ENCODE data around the gene SCFD1.

The SCFD1 gene

DNA sequence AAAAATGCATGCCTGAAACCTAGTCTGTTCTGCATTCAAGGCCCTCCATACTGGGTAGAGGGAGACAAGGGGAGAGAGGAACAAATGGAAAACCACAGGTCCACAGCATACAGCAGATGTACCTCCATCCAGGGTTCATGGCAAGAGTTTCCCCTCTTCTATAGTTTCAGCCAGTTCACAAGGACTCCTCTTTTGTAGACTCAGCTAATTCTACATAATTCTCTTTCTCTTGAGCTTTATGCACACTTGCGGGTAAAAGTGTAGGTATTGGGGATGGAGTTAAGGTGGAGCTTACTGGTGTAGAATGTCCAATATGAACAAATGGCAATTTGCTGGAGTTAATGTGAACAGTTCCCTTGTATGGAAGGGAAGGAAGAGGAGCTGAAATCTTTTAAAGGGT lies 39.7 kb upstream of the SCFD1 start:
- H2AK5ac ChIP-seq (ENCODE audit: low read length, severe bottlenecking): no peak overlapping the region
- no peak overlapping the region for H2AFZ ChIP-seq (ENCODE audit: low read depth, low read length)
- H3K79me1 ChIP-seq (replicated peaks; ENCODE audit: low read length, poor library complexity, severe bottlenecking): peaks cover 8% of the 10 kb centered on the region
- H3K9me3 ChIP-seq (ENCODE audit: control insufficient read depth, low read length): peaks cover 5% of the 10 kb centered on the region
- no peak overlapping the region for H3K18ac ChIP-seq (ENCODE audit: low read depth in 1 of 2, low read length in 2 of 2)
- H3K23ac ChIP-seq (ENCODE audit: low read length in 2 of 2): no peak overlapping the region
- H3K4ac ChIP-seq (ENCODE audit: low read depth in 1 of 2, low read length in 2 of 2): no peak overlapping the region
- no peak overlapping the region for H4K8ac ChIP-seq (ENCODE audit: low read length)
- H2BK12ac ChIP-seq (ENCODE audit: low read length in 2 of 2): no peak overlapping the region
- H3K27ac ChIP-seq (ENCODE audit: low read length, poor library complexity, severe bottlenecking): no peak overlapping the region
- H2BK5ac ChIP-seq (ENCODE audit: low read depth, low read length, poor library complexity, severe bottlenecking): no peak overlapping the region
- no peak for DNase-seq
- peaks cover 3 to 22% of the 10 kb centered on the region in 2 experiments for H3K36me3 ChIP-seq (ENCODE audit: control insufficient read depth in 1 of 2, insufficient read depth in 2 of 2, low read depth in 1 of 2, low read length in 2 of 2)
- no peaks in the 10 kb centered on the region for H3K4me1 ChIP-seq (ENCODE audit: control insufficient read depth, insufficient read depth, low read depth, low read length)
- H2BK120ac ChIP-seq (ENCODE audit: low read depth, low read length): no peak overlapping the region
- H3K4me2 ChIP-seq (ENCODE audit: low read length, poor library complexity, severe bottlenecking): no peak overlapping the region
- no peak overlapping the region for H3K14ac ChIP-seq (ENCODE audit: low read length in 2 of 2)
- H4K91ac ChIP-seq (ENCODE audit: low read length): no peak overlapping the region
- no peaks in the 10 kb centered on the region for H3K27me3 ChIP-seq (ENCODE audit: control insufficient read depth in 1 of 2, insufficient read depth in 1 of 2, low read length in 2 of 2)
- H3K9ac ChIP-seq (ENCODE audit: low read length): no peak overlapping the region
- no peak overlapping the region for H3K4me3 ChIP-seq (ENCODE audit: insufficient read depth in 1 of 2, low read depth in 1 of 2, low read length in 2 of 2)
- WGBS: 100% methylated on average over 1 of the region's 1 CpG
- no peak overlapping the region for H2BK15ac ChIP-seq (ENCODE audit: low read depth, poor library complexity, severe bottlenecking)

DNA sequence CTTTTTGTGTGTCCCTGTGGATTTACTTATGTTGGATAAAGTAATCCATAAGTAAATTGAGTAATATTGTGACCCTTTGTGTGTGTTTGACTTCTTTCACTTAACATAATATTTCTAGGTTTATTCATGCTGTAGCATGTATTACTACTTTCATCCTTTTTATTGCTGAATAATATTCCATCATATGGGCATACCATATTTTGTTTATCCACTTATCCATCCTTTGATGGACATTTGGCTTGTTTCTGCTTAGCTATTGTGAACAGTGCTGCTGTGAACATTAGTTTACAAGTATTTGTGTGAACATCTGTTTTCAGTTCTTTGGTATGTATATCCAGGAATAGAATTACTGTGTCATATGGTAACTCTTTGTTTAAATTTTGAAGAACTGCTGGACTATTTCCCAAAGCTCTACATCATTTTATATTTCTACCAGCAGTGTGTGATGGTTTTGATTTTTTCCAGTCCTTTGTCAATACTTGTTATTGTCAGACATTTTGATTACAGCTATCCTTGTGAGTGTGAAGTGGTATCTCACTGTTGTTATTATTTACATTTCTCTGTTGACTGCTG lies 38.0 kb upstream of the SCFD1 start:
- H3K14ac ChIP-seq (ENCODE audit: low read length in 2 of 2): no peak overlapping the region
- no peaks in the 10 kb centered on the region for H3K27me3 ChIP-seq (ENCODE audit: control insufficient read depth in 1 of 2, insufficient read depth in 1 of 2, low read length in 2 of 2)
- no peak overlapping the region for H3K27ac ChIP-seq (ENCODE audit: low read length, poor library complexity, severe bottlenecking)
- H2AFZ ChIP-seq (ENCODE audit: low read depth, low read length): no peak overlapping the region
- peaks cover 5% of the 10 kb centered on the region for H3K9me3 ChIP-seq (ENCODE audit: control insufficient read depth, low read length)
- H2AK5ac ChIP-seq (ENCODE audit: low read length, severe bottlenecking): no peak overlapping the region
- H4K91ac ChIP-seq (ENCODE audit: low read length): no peak overlapping the region
- no peak for DNase-seq
- no peak overlapping the region for H3K18ac ChIP-seq (ENCODE audit: low read depth in 1 of 2, low read length in 2 of 2)
- no peak overlapping the region for H3K23ac ChIP-seq (ENCODE audit: low read length in 2 of 2)
- no peak overlapping the region for H4K8ac ChIP-seq (ENCODE audit: low read length)
- H2BK120ac ChIP-seq (ENCODE audit: low read depth, low read length): no peak overlapping the region
- H3K4me3 ChIP-seq (ENCODE audit: insufficient read depth in 1 of 2, low read depth in 1 of 2, low read length in 2 of 2): no peak overlapping the region
- H3K4me1 ChIP-seq (ENCODE audit: control insufficient read depth, insufficient read depth, low read depth, low read length): no peaks in the 10 kb centered on the region
- H2BK15ac ChIP-seq (ENCODE audit: low read depth, poor library complexity, severe bottlenecking): no peak overlapping the region
- peaks cover 3 to 31% of the 10 kb centered on the region in 2 experiments for H3K36me3 ChIP-seq (ENCODE audit: control insufficient read depth in 1 of 2, insufficient read depth in 2 of 2, low read depth in 1 of 2, low read length in 2 of 2)
- H3K79me1 ChIP-seq (replicated peaks; ENCODE audit: low read length, poor library complexity, severe bottlenecking): peaks cover 10% of the 10 kb centered on the region
- H3K4me2 ChIP-seq (ENCODE audit: low read length, poor library complexity, severe bottlenecking): no peak overlapping the region
- H3K9ac ChIP-seq (ENCODE audit: low read length): no peak overlapping the region
- H3K4ac ChIP-seq (ENCODE audit: low read depth in 1 of 2, low read length in 2 of 2): no peak overlapping the region
- no peak overlapping the region for H2BK5ac ChIP-seq (ENCODE audit: low read depth, low read length, poor library complexity, severe bottlenecking)
- no peak overlapping the region for H2BK12ac ChIP-seq (ENCODE audit: low read length in 2 of 2)

DNA sequence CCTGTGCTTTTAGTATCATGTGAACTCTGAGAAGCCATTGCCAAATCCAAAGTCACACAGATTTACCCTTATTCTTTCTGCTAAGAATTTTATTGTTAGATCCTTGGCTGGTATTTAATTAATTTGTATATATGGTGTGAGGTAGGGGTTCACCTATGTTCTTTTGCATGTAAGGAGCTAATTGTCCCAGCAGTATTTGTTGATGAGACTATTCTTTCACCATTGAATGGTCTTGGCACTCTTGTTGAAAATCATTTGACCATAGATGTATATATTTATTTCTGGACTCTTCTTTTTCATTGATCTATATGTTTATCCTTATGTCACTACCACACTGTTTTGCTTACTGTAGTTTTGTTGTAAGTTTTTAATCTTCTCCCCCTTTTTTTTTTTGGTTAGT lies 36.9 kb upstream of the SCFD1 start:
- Histone ChIP-seq H3K23ac (ENCODE audit: low read length in 2 of 2) (no peak overlapping the region), H3K4me2 (ENCODE audit: low read length, poor library complexity, severe bottlenecking) (no peak overlapping the region), H3K4me1 (ENCODE audit: control insufficient read depth, insufficient read depth, low read depth, low read length) (no peaks in the 10 kb centered on the region), H3K18ac (ENCODE audit: low read depth in 1 of 2, low read length in 2 of 2) (no peak overlapping the region), H4K8ac (ENCODE audit: low read length) (no peak overlapping the region), H2BK12ac (ENCODE audit: low read length in 2 of 2) (no peak overlapping the region), H2BK5ac (ENCODE audit: low read depth, low read length, poor library complexity, severe bottlenecking) (no peak overlapping the region), H3K9me3 (ENCODE audit: control insufficient read depth, low read length) (peaks cover 5% of the 10 kb centered on the region), H3K79me1 (replicated peaks; ENCODE audit: low read length, poor library complexity, severe bottlenecking) (peaks cover 11% of the 10 kb centered on the region), H2AFZ (ENCODE audit: low read depth, low read length) (no peak overlapping the region), H3K27me3 (ENCODE audit: control insufficient read depth in 1 of 2, insufficient read depth in 1 of 2, low read length in 2 of 2) (no peaks in the 10 kb centered on the region), H3K14ac (ENCODE audit: low read length in 2 of 2) (no peak overlapping the region), H3K36me3 (ENCODE audit: control insufficient read depth in 1 of 2, insufficient read depth in 2 of 2, low read depth in 1 of 2, low read length in 2 of 2) (peaks cover 3 to 41% of the 10 kb centered on the region in 2 experiments), H3K27ac (ENCODE audit: low read length, poor library complexity, severe bottlenecking) (no peak overlapping the region), H3K9ac (ENCODE audit: low read length) (no peak overlapping the region), H2BK15ac (ENCODE audit: low read depth, poor library complexity, severe bottlenecking) (no peak overlapping the region), H4K91ac (ENCODE audit: low read length) (no peak overlapping the region), H3K4ac (ENCODE audit: low read depth in 1 of 2, low read length in 2 of 2) (no peak overlapping the region), H2BK120ac (ENCODE audit: low read depth, low read length) (no peak overlapping the region), H2AK5ac (ENCODE audit: low read length, severe bottlenecking) (no peak overlapping the region), H3K4me3 (ENCODE audit: insufficient read depth in 1 of 2, low read depth in 1 of 2, low read length in 2 of 2) (no peak overlapping the region)
- no peak for DNase-seq

DNA sequence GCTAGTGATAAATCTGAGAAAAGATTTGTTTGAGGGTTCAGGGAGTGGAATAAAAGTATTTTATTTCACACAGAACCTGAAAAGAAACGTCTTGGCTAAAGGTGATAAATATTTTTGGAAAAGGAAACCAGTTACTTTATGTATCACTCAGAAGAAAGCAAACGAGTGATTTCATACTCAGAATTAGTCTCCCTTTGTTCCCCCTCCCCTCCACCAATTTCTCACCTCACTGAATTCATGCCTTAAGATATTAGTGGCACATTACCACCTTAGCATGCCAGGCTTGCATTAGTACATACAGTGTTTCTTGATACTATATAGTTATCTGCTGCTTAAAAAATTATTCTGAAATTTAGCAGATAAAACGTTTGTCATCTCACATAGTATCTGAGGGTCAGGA lies 35.0 kb upstream of the SCFD1 start:
- no peak overlapping the region for H2AK5ac ChIP-seq (ENCODE audit: low read length, severe bottlenecking)
- H3K4me3 ChIP-seq (ENCODE audit: insufficient read depth in 1 of 2, low read depth in 1 of 2, low read length in 2 of 2): no peak overlapping the region
- no peak for DNase-seq
- no peak overlapping the region for H3K14ac ChIP-seq (ENCODE audit: low read length in 2 of 2)
- H3K27me3 ChIP-seq (ENCODE audit: control insufficient read depth in 1 of 2, insufficient read depth in 1 of 2, low read length in 2 of 2): no peaks in the 10 kb centered on the region
- no peak overlapping the region for H4K91ac ChIP-seq (ENCODE audit: low read length)
- H3K23ac ChIP-seq (ENCODE audit: low read length in 2 of 2): no peak overlapping the region
- no peak overlapping the region for H2BK120ac ChIP-seq (ENCODE audit: low read depth, low read length)
- 100% methylated on average over 2 of the region's 3 CpGs for WGBS
- no peak overlapping the region for H3K4me2 ChIP-seq (ENCODE audit: low read length, poor library complexity, severe bottlenecking)
- H4K8ac ChIP-seq (ENCODE audit: low read length): no peak overlapping the region
- H3K9me3 ChIP-seq (ENCODE audit: control insufficient read depth, low read length): peaks cover 5% of the 10 kb centered on the region
- H3K27ac ChIP-seq (ENCODE audit: low read length, poor library complexity, severe bottlenecking): no peak overlapping the region
- H3K4ac ChIP-seq (ENCODE audit: low read depth in 1 of 2, low read length in 2 of 2): no peak overlapping the region
- peaks cover 0 to 56% of the 10 kb centered on the region in 2 experiments for H3K36me3 ChIP-seq (ENCODE audit: control insufficient read depth in 1 of 2, insufficient read depth in 2 of 2, low read depth in 1 of 2, low read length in 2 of 2)
- no peak overlapping the region for H2BK12ac ChIP-seq (ENCODE audit: low read length in 2 of 2)
- H3K9ac ChIP-seq (ENCODE audit: low read length): no peak overlapping the region
- no peak overlapping the region for H2BK5ac ChIP-seq (ENCODE audit: low read depth, low read length, poor library complexity, severe bottlenecking)
- H2AFZ ChIP-seq (ENCODE audit: low read depth, low read length): no peak overlapping the region
- H3K18ac ChIP-seq (ENCODE audit: low read depth in 1 of 2, low read length in 2 of 2): no peak overlapping the region
- H3K4me1 ChIP-seq (ENCODE audit: control insufficient read depth, insufficient read depth, low read depth, low read length): no peaks in the 10 kb centered on the region
- H2BK15ac ChIP-seq (ENCODE audit: low read depth, poor library complexity, severe bottlenecking): no peak overlapping the region
- H3K79me1 ChIP-seq (replicated peaks; ENCODE audit: low read length, poor library complexity, severe bottlenecking): peaks cover 20% of the 10 kb centered on the region
